HCT116 (cell line): ENCODE measurements around the gene ZNF536.

Experiments
- EZH2phosphoT487 ChIP-seq: fragments of 200-600 bp; IDR thresholded peaks from 2 replicates; pipeline ENCODE4 v1.6.1; 2018; ENCODE audit warnings: antibody characterized with exemption, borderline replicate concordance
- TCF7L2 ChIP-seq: IDR thresholded peaks from 2 replicates; pipeline ENCODE4 v1.7.0; 2011; ENCODE audit warnings: borderline replicate concordance, inconsistent platforms; ENCODE audit not compliant: insufficient read depth, insufficient read length; ENCODE audit errors: extremely low read depth
- TF ChIP-seq, protein P1 (sequence below), 3 experiments: fragments of 200-600 bp in 1 of 3; sonication (generic) in 1 of 3; IDR thresholded peaks in 2 of 3; conservative IDR thresholded peaks in 1 of 3; 2 replicates each; pipeline ENCODE4 v1.5.1; 2012 to 2017; ENCODE audit warnings: low read depth in 2 of 3, low read length in 2 of 3, antibody characterized with exemption in 1 of 3, borderline replicate concordance in 1 of 3, control low read depth in 1 of 3, mild to moderate bottlenecking in 1 of 3, mixed read lengths in 1 of 3, mixed run types in 1 of 3, moderate library complexity in 1 of 3; ENCODE audit not compliant: insufficient read depth in 1 of 3

DNA sequence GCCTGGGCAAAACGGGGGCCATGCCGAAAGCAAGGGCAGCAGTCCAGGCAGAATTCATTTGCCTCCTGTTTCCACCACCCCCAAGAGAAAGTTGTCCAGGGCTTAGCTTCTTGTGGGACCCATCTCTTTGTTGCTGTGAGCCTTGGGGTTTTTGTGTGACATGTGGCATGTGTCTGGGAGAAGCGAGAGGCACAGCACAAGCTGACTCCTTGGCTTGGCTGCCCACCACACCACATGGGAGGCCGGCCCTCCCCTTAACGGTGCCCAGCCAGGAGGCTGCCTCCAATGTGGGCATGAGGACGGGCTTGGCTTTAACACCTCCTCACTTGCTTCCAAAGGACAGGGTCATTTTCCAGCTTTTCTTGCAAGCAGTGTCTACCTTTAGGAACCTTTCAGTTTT is 81.6 kb downstream of the ZNF536 start:
- TF ChIP-seq, protein P1, sequence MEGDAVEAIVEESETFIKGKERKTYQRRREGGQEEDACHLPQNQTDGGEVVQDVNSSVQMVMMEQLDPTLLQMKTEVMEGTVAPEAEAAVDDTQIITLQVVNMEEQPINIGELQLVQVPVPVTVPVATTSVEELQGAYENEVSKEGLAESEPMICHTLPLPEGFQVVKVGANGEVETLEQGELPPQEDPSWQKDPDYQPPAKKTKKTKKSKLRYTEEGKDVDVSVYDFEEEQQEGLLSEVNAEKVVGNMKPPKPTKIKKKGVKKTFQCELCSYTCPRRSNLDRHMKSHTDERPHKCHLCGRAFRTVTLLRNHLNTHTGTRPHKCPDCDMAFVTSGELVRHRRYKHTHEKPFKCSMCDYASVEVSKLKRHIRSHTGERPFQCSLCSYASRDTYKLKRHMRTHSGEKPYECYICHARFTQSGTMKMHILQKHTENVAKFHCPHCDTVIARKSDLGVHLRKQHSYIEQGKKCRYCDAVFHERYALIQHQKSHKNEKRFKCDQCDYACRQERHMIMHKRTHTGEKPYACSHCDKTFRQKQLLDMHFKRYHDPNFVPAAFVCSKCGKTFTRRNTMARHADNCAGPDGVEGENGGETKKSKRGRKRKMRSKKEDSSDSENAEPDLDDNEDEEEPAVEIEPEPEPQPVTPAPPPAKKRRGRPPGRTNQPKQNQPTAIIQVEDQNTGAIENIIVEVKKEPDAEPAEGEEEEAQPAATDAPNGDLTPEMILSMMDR (IDR thresholded peaks at IDR 0.05 in 2 of 3, conservative IDR thresholded peaks at IDR 0.05 in 1 of 3; ENCODE audit: borderline replicate concordance in 1 of 3, insufficient read depth in 1 of 3, low read depth in 2 of 3, low read length in 2 of 3), result no peak
- no peak for TF ChIP-seq EZH2phosphoT487
- TF ChIP-seq TCF7L2, result no peak
